A549 (cell line): ENCODE results near the gene IRF1. TPM values are rescaled to one million over a fixed set of nuclear protein-coding genes. Genes with fewer than 3 reads are reported as not detected.

Experiments used
- ATAC-seq, 2 experiments: fragments of 200-7000 bp in 1 of 2; fragments of >200 bp in 1 of 2; cut with Nextera tagmentation in 1 of 2; cut with Tn5 transposase in 1 of 2; 3 replicates each; pipeline versions ENCODE4 v1.8.0 to v1.9.1; 2018 to 2020; ENCODE audit warnings: mild to moderate bottlenecking in 1 of 2, moderate library complexity in 1 of 2
- CTCF ChIA-PET: fragments of 300-600 bp; sonication (Branson Sonifier 250); formaldehyde crosslinking; extraction: SDS; loops from one replicate; lab custom pipeline; 2021; ENCODE audit warnings: antibody characterized with exemption, inconsistent platforms; lab: Yijun Ruan, JAX
- POLR2A ChIA-PET: fragments of 350-600 bp; formaldehyde crosslinking; extraction: SDS; loops from one replicate; lab custom pipeline; 2021; ENCODE audit warnings: antibody characterized with exemption, inconsistent platforms; lab: Yijun Ruan, JAX
- DNase-seq, 2 experiments: peaks; one replicate each; pipeline versions ENCODE4 v3.0.0 to v3.0.0-alpha.2; 2011 to 2016; ENCODE audit warnings: low read depth in 1 of 2, low spot score in 1 of 2
- FAIRE-seq: peaks from 2 replicates; lab custom pipeline; 2011; peaks lifted over from hg19 to GRCh38; lab: Jason Lieb, UNC
- H3K27ac ChIP-seq, 2 experiments: fragments of >200 bp; sonication (Bioruptor Twin); formaldehyde crosslinking; 3 replicates each; pipeline ENCODE4 v1.5.1; 2016 to 2017
- H3K4me1 ChIP-seq: fragments of >200 bp; sonication (Bioruptor Twin); formaldehyde crosslinking; 3 replicates; pipeline ENCODE4 v1.6.1; 2016
- H3K4me2 ChIP-seq: fragments of >200 bp; sonication (Bioruptor Twin); formaldehyde crosslinking; 3 replicates; pipeline ENCODE4 v1.6.1; 2016
- H3K4me3 ChIP-seq: fragments of >200 bp; sonication (Bioruptor Twin); formaldehyde crosslinking; 3 replicates; pipeline ENCODE4 v1.5.1; 2016
- H3K9me3 ChIP-seq: fragments of >200 bp; sonication (Bioruptor Twin); formaldehyde crosslinking; 3 replicates; pipeline ENCODE4 v1.6.1; 2016
- ATOH8 ChIP-seq: fragments of 250-450 bp; sonication (Bioruptor Pico); IDR thresholded peaks from 2 replicates; pipeline ENCODE4 v1.5.0; 2020; ENCODE audit warnings: low read depth, mild to moderate bottlenecking, moderate library complexity
- BHLHE40 ChIP-seq: IDR thresholded peaks from 2 replicates; pipeline ENCODE4 v1.6.1; 2012; ENCODE audit warnings: low read depth, low read length, inconsistent platforms
- CBX2 ChIP-seq: fragments of 200-600 bp; sonication (generic); IDR thresholded peaks from 2 replicates; pipeline ENCODE4 v1.6.1; 2016; ENCODE audit warnings: low read depth, mild to moderate bottlenecking, borderline replicate concordance
- CHD4 ChIP-seq: fragments of 200-600 bp; sonication (generic); IDR thresholded peaks from 2 replicates; pipeline ENCODE4 v1.6.1; 2016; ENCODE audit warnings: antibody characterized with exemption, mild to moderate bottlenecking, borderline replicate concordance
- E2F6 ChIP-seq: IDR thresholded peaks from 2 replicates; pipeline ENCODE4 v1.6.1; 2012; ENCODE audit warnings: low read depth, borderline replicate concordance
- EHMT2 ChIP-seq: fragments of 200-600 bp; sonication (generic); IDR thresholded peaks from 2 replicates; pipeline ENCODE4 v1.6.1; 2016; ENCODE audit warnings: antibody characterized with exemption, low read depth, mild to moderate bottlenecking, moderate library complexity
- ELK1 ChIP-seq: fragments of 150-350 bp; IDR thresholded peaks from 2 replicates; pipeline ENCODE4 v1.6.1; 2014; ENCODE audit warnings: low read depth, mild to moderate bottlenecking, low read length
- EP300 ChIP-seq, 2 experiments: fragments of >200 bp; sonication (Bioruptor Twin); formaldehyde crosslinking; IDR thresholded peaks; 2 replicates in 1 of 2; 3 replicates in 1 of 2; pipeline ENCODE4 v1.6.1; 2016 to 2017
- ESRRA ChIP-seq: fragments of 150-350 bp; IDR thresholded peaks from 2 replicates; pipeline ENCODE4 v1.6.1; 2014; ENCODE audit warnings: mild to moderate bottlenecking, low read length, borderline replicate concordance
- GATA3 ChIP-seq: IDR thresholded peaks from 2 replicates; pipeline ENCODE4 v1.6.1; 2012; ENCODE audit warnings: borderline replicate concordance
- HES2 ChIP-seq: fragments of >200 bp; sonication (Bioruptor Twin); formaldehyde crosslinking; IDR thresholded peaks from 2 replicates; pipeline ENCODE4 v1.6.1; 2016
- HMGXB4 ChIP-seq: fragments of 250-450 bp; sonication (Bioruptor Pico); IDR thresholded peaks from 2 replicates; pipeline ENCODE4 v1.5.0; 2021; ENCODE audit warnings: mild to moderate bottlenecking, moderate library complexity, borderline replicate concordance
- HOXA7 ChIP-seq: fragments of 250-450 bp; sonication (Bioruptor Pico); IDR thresholded peaks from 2 replicates; pipeline ENCODE4 v1.5.0; 2020; ENCODE audit warnings: mild to moderate bottlenecking, moderate library complexity
- HOXB5 ChIP-seq: fragments of 250-450 bp; sonication (Bioruptor Pico); IDR thresholded peaks from 2 replicates; pipeline ENCODE4 v1.5.0; 2020; ENCODE audit warnings: mild to moderate bottlenecking, moderate library complexity
- JUN ChIP-seq, 2 experiments: fragments of >200 bp; sonication (Bioruptor Twin); formaldehyde crosslinking; IDR thresholded peaks; 2 replicates in 1 of 2; 3 replicates in 1 of 2; pipeline ENCODE4 v1.6.1; 2016 to 2017
- KDM5A ChIP-seq: fragments of 200-600 bp; sonication (generic); IDR thresholded peaks from 2 replicates; pipeline ENCODE4 v1.6.1; 2016; ENCODE audit warnings: antibody characterized with exemption, mild to moderate bottlenecking
- MAFK ChIP-seq: fragments of 450-650 bp; IDR thresholded peaks from 2 replicates; pipeline ENCODE4 v1.6.1; 2014; ENCODE audit not compliant: partially characterized antibody
- MAX ChIP-seq: IDR thresholded peaks from 2 replicates; pipeline ENCODE4 v1.6.1; 2012
- MAZ ChIP-seq: fragments of 150-350 bp; IDR thresholded peaks from 2 replicates; pipeline ENCODE4 v1.6.1; 2014; ENCODE audit warnings: antibody characterized with exemption, low read depth, low read length, borderline replicate concordance
- NFE2L2 ChIP-seq: fragments of 150-350 bp; conservative IDR thresholded peaks from 2 replicates; pipeline ENCODE4 v1.6.1; 2014; ENCODE audit warnings: low read length
- NPAS2 ChIP-seq: fragments of 250-450 bp; sonication (Bioruptor Pico); IDR thresholded peaks from 2 replicates; pipeline ENCODE4 v1.8.0; 2022; ENCODE audit warnings: mild to moderate bottlenecking, moderate library complexity, borderline replicate concordance
- NR3C1 ChIP-seq: fragments of >200 bp; sonication (Bioruptor Twin); formaldehyde crosslinking; IDR thresholded peaks from 3 replicates; pipeline ENCODE4 v1.6.1; 2017
- PBX3 ChIP-seq: IDR thresholded peaks from 2 replicates; pipeline ENCODE4 v1.6.1; 2012
- POLR2AphosphoS2 ChIP-seq: conservative IDR thresholded peaks from 2 replicates; pipeline ENCODE4 v1.6.1; 2012; ENCODE audit warnings: low read length, improper control_type of control experiment, inconsistent platforms
- RARB ChIP-seq: fragments of 250-450 bp; sonication (Bioruptor Pico); IDR thresholded peaks from 2 replicates; pipeline ENCODE4 v1.8.0; 2021; ENCODE audit warnings: mild to moderate bottlenecking, moderate library complexity
- RFX5 ChIP-seq: fragments of 450-650 bp; IDR thresholded peaks from 2 replicates; pipeline ENCODE4 v1.7.1; 2014; ENCODE audit warnings: antibody characterized with exemption, mild to moderate bottlenecking, moderate library complexity
- SMC3 ChIP-seq: fragments of >200 bp; sonication (Bioruptor Twin); formaldehyde crosslinking; IDR thresholded peaks from 3 replicates; pipeline ENCODE4 v1.6.1; 2018; ENCODE audit warnings: inconsistent platforms
- SREBF2 ChIP-seq: fragments of 450-650 bp; IDR thresholded peaks from 2 replicates; pipeline ENCODE4 v1.6.1; 2014; ENCODE audit warnings: mild to moderate bottlenecking, moderate library complexity
- TP53 ChIP-seq: fragments of 250-450 bp; sonication (Bioruptor Pico); IDR thresholded peaks from 2 replicates; pipeline ENCODE4 v1.5.0; 2021; ENCODE audit warnings: mild to moderate bottlenecking, moderate library complexity
- ZNF302 ChIP-seq: fragments of 250-450 bp; sonication (Bioruptor Pico); IDR thresholded peaks from 2 replicates; pipeline ENCODE4 v1.9.0; 2021; ENCODE audit warnings: inconsistent platforms, mild to moderate bottlenecking, moderate library complexity
- ZSCAN20 ChIP-seq: fragments of 250-450 bp; sonication (Bioruptor Pico); IDR thresholded peaks from 2 replicates; pipeline ENCODE4 v1.8.0; 2022; ENCODE audit warnings: mild to moderate bottlenecking, moderate library complexity
- WGBS: methylation state at CpG from one replicate; pipeline ENCODE4 v1.1.6; 2017; ENCODE audit errors: missing lambda C conversion rate; 5-methylcytosine and 5-hydroxymethylcytosine counted together
- polyA plus RNA-seq, 4 experiments: library from polyadenylated mRNA; depleted of rRNA in 3 of 4; stranded (reverse); fragments of >200 nt; fragmentation: RNase III in 1 of 4; extraction: RNeasy Plus Mini Kit Qiagen cat#74134 plus additional on column Dnase treatment in 1 of 4; gene quantifications; 2 replicates in 3 of 4; 3 replicates in 1 of 4; pipeline ENCODE4 v1.2.3, GENCODE V29; 2011 to 2017

The IRF1 gene
- polyA plus RNA-seq, 2 of the 4 experiments (the other 2 are of a cell fraction), result 10.9 to 13.3 TPM

GRCh38 chr5:132505641-132506040 is 15.1 kb upstream of the IRF1 start:
- no peak overlapping the region for H3K4me2 ChIP-seq
- ChIA-PET POLR2A (interaction anchor here (1.0 to 1.6 kb wide), 3 partner anchors 9 to 51 kb away, joined by 3 to 9 read pairs (median 5); partner anchors contain the start of genes IRF1 and RAD50), CTCF (interaction anchor here (0.6 to 12.9 kb wide), 14 partner anchors 9 to 315 kb away, joined by 3 to 217 read pairs (median 3); partner anchors contain the start of gene IRF1)
- H3K27ac ChIP-seq, result 0 out of 6 replicates have a peak overlapping the region, but pooled peaks of 1 of the 2 experiments have one; percentile 15
- TF ChIP-seq MAX (no peak), JUN (IDR thresholded peaks at IDR 0.05) (no peak), ATOH8 (CRISPR knock-in tag) (no peak), RARB (CRISPR knock-in tag) (no peak), HOXB5 (CRISPR knock-in tag) (no peak), PBX3 (no peak), NFE2L2 (no peak), TP53 (CRISPR knock-in tag) (no peak), ELK1 (no peak), SREBF2 (no peak), NPAS2 (CRISPR knock-in tag) (no peak), HES2 (no peak), CHD4 (no peak), E2F6 (no peak), SMC3 (no peak), EHMT2 (no peak), MAZ (no peak), ZSCAN20 (CRISPR knock-in tag) (no peak), CBX2 (no peak)
- DNase-seq, result no peak
- 62% methylated on average over 2 of the region's 2 CpGs for WGBS
- FAIRE-seq, result no peak
- H3K4me3 ChIP-seq, result no peak overlapping the region
- H3K4me1 ChIP-seq, result peaks cover 15% of the 10 kb centered on the region
- no peak; a peak in 1 of 6 replicates for ATAC-seq
- H3K9me3 ChIP-seq, result 0 out of 3 replicates have a peak, but pooled peaks cover 2% of the 10 kb centered on the region

- 65% methylated on average over 4 of the region's 4 CpGs for WGBS
Measured at GRCh38 chr5:132504746-132505145, 14.2 kb upstream of the IRF1 start.

More at GRCh38 chr5:132504746-132505145, 14.2 kb upstream of the IRF1 start:
- ATAC-seq, result no peak
- POLR2A ChIA-PET, result interaction anchor here (1.6 kb wide), 1 partner anchor 8 kb away, joined by 9 read pairs; no protein-coding TSS in a partner anchor
- TF ChIP-seq BHLHE40 (no peak), ESRRA (no peak), ZNF302 (no peak), HMGXB4 (CRISPR knock-in tag) (no peak), KDM5A (no peak), MAFK (no peak), NR3C1 (no peak), PBX3 (no peak), GATA3 (no peak), SREBF2 (no peak), HOXB5 (CRISPR knock-in tag) (no peak), RFX5 (no peak), EHMT2 (no peak), CHD4 (no peak), HOXA7 (CRISPR knock-in tag) (no peak), MAX (no peak), EP300 (IDR thresholded peaks at IDR 0.05) (no peak), POLR2AphosphoS2 (no peak)
- TF ChIP-seq, all 56 proteins: peak for 0
- no peak overlapping the region for H3K4me2 ChIP-seq
- CTCF ChIA-PET, result interaction anchor here (1.3 to 12.9 kb wide), 5 partner anchors 8 to 116 kb away, joined by 3 to 217 read pairs (median 13); partner anchors contain the start of gene IRF1
- H3K9me3 ChIP-seq, result 0 out of 3 replicates have a peak, but pooled peaks cover 2% of the 10 kb centered on the region
- H3K27ac ChIP-seq, result no peak overlapping the region
- DNase-seq (no peak), FAIRE-seq (no peak)
- H3K4me1 ChIP-seq, result peaks cover 20% of the 10 kb centered on the region
- H3K4me3 ChIP-seq, result no peak overlapping the region
